HG03521 (cell line): ENCODE measurements around the gene ZNF22.

Source experiments
- ATAC-seq: cut with Tn5 transposase; IDR thresholded peaks from one replicate; pipeline ENCODE4 v1.9.1; 2021; ENCODE audit warnings: mild to moderate bottlenecking, moderate library complexity; ENCODE audit not compliant: unreplicated experiment

The ZNF22 gene

GRCh38 chr10:44963772-44964633 lies 36.7 kb upstream of the ZNF22 start:
- ATAC-seq: no peak

DNA sequence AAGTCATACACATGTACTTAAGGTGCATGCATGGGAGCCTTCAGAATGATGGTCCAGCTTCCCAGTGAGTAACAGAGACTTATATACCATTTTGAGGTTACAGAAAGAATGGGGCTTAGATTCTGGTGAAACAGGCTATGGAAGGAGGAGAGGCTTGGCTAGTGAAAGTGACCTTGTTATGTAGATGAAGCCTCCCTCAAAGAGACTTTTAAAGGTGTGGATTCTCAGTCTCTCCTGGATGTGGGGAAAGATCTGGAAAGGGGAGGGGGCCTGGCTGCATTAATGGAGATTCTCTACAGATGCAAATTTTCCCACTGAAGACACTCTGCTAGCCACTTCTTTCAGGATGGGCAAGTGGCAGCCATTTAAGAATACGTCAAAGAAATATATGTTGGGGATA lies 35.6 kb upstream of the ZNF22 start:
- no peak for ATAC-seq

DNA sequence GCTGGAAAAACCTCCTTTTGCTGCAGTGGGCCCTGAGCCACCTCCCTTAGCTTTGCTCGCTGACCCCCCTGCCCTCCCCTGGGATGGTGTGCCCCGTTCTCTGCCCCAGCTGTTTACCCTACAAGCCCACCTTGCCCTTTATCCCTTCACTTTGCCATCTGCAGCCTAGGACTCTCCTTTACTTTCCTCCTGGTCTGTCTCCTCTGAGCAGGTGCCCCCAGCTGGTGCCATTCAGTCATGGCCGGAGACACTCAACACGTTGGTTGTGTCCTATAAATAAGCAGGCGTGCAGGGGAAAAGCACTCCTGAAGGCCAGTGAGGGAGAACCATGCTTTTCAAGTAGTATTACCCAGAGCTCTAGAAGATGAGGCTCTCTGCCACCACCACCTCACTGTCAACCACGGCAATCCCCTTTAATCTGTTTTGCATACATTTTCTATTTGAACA lies 35.0 kb upstream of the ZNF22 start:
- ATAC-seq: no peak

- no peak for ATAC-seq
Observed at GRCh38 chr10:44966129-44966815, 34.5 kb upstream of the ZNF22 start.

DNA sequence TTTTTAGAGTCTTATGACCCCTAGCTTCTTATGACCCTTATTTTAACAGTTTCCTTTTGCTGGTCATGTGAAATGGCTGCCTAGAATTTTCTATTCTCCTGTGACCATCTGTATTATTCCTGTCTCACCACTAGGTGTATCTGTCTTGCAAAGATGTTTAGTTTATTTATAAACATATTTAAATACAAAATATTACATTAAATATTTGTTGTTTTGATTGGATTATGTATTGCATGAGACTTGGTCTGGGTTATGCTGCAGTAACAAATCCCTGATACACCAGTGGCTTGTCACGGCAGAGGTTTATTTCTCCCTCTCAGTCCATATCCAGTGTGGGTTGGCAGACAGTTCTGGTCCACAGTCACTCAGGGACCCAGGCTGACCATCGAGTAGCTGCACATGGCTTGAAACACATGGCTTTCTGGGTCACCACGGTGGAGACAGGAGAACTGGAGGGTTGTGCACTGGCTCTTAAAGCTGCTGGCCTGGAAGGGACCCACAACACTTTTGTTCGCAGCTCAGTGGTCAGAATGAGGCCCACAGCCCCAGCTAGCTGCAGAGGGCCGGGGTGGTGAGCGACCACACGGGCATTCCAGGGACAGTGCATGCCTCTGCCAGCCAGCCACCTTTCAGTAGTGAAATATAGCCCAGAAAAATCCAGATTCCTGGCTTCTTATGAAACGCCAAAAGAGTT lies 33.8 kb upstream of the ZNF22 start:
- ATAC-seq: no peak

DNA sequence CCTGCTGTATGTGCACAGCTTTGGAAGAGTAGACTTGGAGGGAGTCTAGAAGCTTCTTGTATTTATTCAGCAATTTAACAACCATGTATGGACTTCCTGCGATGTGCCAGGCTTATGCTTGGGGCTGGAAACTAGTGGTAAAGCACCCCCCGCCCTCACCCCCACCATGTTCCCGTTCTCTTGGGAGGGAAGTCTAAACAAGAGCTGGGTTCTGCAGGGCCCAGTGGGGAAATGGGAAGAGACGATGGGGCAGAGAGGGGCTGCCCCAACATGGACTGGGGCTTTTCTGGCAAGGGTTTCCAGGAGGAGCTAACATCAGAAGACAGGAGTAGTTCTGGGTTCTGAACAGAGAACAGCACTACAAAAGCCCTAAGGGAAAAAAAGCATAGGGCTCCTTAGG lies 33.1 kb upstream of the ZNF22 start:
- ATAC-seq: no peak

- no peak for ATAC-seq
Observed at GRCh38 chr10:44968091-44968490, 32.6 kb upstream of the ZNF22 start.

GRCh38 chr10:44968500-44969400 lies 32.0 kb upstream of the ZNF22 start:
- no peak for ATAC-seq

- no peak for ATAC-seq
Observed at GRCh38 chr10:44969854-44970253, 30.9 kb upstream of the ZNF22 start.

GRCh38 chr10:44970812-44971395 lies 29.8 kb upstream of the ZNF22 start:
- ATAC-seq: no peak

DNA sequence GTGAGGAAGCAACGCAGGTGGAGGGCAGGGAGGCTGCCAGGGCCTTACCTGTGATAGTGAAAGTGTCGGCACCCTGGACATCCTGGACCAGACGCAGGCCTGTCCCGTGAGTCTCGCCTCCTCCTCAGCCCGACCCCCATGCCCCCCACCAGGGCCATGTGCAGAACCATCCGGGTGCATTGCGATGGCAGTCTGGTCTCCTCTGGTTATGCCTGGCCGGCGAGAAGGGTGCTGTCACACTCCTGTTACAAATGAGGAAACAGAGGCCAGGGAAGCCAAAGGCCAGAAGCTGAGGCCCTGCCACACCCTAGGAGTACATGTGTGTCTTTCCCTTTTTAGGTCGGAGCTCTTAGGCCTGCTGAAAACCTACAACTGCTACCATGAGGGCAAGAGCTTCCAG lies 29.3 kb upstream of the ZNF22 start:
- ATAC-seq: no peak

- ATAC-seq: no peak
Observed at GRCh38 chr10:44971935-44972757, 28.6 kb upstream of the ZNF22 start.

- no peak for ATAC-seq
Observed at GRCh38 chr10:44972874-44973306, 27.8 kb upstream of the ZNF22 start.

DNA sequence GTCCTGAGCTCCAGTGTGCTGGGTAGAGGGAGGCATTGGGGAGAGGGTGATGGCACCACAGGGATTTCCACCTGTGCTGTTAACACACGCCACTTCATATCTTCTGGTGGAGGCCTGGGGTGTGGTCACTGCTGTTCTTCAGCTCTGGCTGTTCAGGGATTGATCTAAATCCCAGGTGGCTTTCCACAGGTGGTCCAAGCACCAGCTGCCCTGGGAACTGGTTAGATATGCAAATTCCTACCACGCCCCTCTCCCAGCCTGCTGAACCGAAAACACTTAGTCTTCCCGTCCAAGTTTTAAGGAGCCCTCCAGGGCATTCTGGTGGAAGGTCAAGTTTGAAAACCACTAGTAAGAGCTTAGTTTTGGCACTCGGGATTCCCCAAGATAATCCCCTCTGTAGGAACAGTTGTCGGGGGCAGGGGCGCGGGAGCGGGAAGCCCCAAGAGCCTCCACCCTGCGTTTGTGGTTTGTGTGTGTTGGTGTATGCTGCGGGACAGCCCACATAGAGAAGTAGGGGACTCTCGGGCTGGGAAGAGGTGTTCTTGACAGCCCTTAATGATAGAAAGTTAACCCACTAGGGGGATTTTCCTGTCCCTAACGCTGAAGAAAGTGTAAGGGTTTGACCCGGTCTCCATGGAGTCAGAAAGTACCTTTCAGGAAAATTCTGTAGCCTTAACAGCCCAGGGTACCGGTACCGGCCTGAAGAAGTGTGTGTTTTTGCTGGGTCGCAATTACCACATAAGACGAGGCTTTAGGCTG lies 27.2 kb upstream of the ZNF22 start:
- ATAC-seq: no peak

DNA sequence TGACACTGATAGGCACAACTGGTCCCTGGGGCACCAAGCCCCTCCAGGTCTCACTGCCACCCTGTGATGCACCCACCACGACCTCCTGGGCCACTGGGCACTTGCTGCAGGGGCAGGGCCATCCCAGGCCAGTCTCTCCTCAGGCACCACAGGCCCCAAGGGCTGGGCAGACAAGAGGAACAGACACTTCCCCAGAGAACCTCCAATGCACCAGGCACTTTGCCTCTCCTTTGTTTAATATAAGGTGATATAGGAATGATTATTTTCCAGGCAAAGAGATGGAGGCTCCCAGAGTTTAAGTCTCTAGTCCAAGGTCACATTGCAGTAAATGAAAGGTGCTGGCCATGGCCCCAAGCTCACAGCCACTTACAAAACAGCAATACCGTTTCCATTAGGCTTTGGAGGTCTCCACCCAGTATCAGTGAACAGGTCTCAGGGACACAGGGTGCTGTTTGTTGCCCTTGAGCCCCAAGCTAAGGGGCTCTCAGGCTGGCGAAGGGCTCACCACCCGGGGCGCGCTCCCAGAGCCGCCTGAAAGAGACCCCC lies 26.6 kb upstream of the ZNF22 start:
- no peak for ATAC-seq

DNA sequence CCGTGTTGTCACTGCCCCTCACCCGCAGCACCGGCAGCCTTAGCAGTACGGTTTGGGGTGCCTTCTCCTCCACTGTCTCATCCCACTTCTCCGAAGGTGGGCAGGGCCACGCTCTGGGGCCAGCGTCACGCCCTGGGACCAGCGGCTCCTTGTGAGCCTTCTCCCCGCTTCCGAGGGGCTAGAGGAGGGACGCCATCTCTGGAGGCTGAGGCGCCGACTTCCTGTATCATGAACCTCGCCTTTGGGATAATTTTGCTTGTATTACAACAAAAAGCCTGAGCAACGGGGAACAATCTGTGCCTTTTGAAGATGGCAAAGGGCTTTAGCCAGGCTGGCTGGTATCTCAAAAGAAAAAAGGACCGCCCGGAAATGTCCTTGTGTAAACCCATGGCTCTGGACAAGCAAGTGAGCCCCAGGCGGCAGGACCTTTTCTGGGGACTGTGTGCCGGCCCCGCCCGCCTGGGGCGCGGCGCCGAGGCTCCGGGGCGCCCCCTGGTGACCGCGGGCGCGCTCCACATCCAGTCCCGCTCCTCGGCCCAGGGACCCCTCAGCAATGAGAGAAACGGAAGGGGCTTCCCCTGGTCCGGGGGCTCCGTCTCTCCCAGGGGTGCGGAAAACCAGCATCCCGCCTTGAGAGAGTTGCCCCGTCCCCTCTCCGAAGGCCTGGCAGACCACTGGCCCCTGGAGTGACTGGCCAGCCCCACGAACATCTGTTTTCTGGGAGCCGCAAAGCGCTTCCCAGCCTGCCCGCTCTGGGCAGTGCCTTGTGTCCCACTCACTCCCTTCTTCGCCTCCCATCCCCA lies 25.9 kb upstream of the ZNF22 start:
- ATAC-seq: peak; percentile 84
